HepG2 (cell line): ENCODE measurements around the gene PSMB11. TPM values are rescaled to one million over a fixed set of nuclear protein-coding genes. Genes with fewer than 3 reads are reported as not detected.

Experiments
- AGO2 ChIP-seq: fragments of 200-400 bp; formaldehyde crosslinking; optimal IDR thresholded peaks from 2 replicates; pipeline ENCODE3; 2017; ENCODE audit warnings: mild to moderate bottlenecking, low read depth, low read length, moderate library complexity
- ARID2 ChIP-seq: sonication (generic); formaldehyde crosslinking; IDR thresholded peaks from 2 replicates; pipeline ENCODE4 v1.8.1; 2022; ENCODE audit warnings: mild to moderate bottlenecking, missing genetic modification reagents, borderline replicate concordance
- FOXO1 ChIP-seq: sonication (generic); formaldehyde crosslinking; IDR thresholded peaks from 2 replicates; pipeline ENCODE4 v1.4.0; 2020; ENCODE audit warnings: missing genetic modification reagents
- GZF1 ChIP-seq: sonication (generic); formaldehyde crosslinking; IDR thresholded peaks from 2 replicates; pipeline ENCODE4 v1.5.1; 2020; ENCODE audit warnings: mild to moderate bottlenecking, missing genetic modification reagents
- IKZF1 ChIP-seq: fragments of 450-650 bp; IDR thresholded peaks from 2 replicates; pipeline ENCODE4 v1.7.1; 2016
- IRX3 ChIP-seq: sonication (generic); formaldehyde crosslinking; IDR thresholded peaks from 2 replicates; pipeline ENCODE4 v1.8.1; 2023; ENCODE audit warnings: mild to moderate bottlenecking, low read depth, missing genetic modification reagents, borderline replicate concordance
- KDM5A ChIP-seq: fragments of 200-600 bp; sonication (generic); IDR thresholded peaks from 2 replicates; pipeline ENCODE4 v1.7.0; 2018; ENCODE audit warnings: antibody characterized with exemption, mild to moderate bottlenecking, low read length, borderline replicate concordance
- MATR3 ChIP-seq: sonication (generic); formaldehyde crosslinking; IDR thresholded peaks from 2 replicates; pipeline ENCODE4 v1.4.0; 2020; ENCODE audit warnings: missing genetic modification reagents
- MLXIP ChIP-seq: sonication (generic); formaldehyde crosslinking; IDR thresholded peaks from 2 replicates; pipeline ENCODE4 v1.9.0; 2021; ENCODE audit warnings: missing genetic modification reagents, borderline replicate concordance
- MTF2 ChIP-seq: sonication (generic); formaldehyde crosslinking; IDR thresholded peaks from 2 replicates; pipeline ENCODE4 v1.5.0; 2020; ENCODE audit warnings: missing genetic modification reagents, borderline replicate concordance
- MYC ChIP-seq: sonication (generic); formaldehyde crosslinking; IDR thresholded peaks from 2 replicates; pipeline ENCODE4 v1.9.0; 2021; ENCODE audit warnings: missing genetic modification reagents, borderline replicate concordance
- NR0B2 ChIP-seq: sonication (generic); formaldehyde crosslinking; IDR thresholded peaks from 2 replicates; pipeline ENCODE4 v1.4.0; 2020; ENCODE audit warnings: mild to moderate bottlenecking, missing genetic modification reagents
- PCBP2 ChIP-seq: fragments of 200-400 bp; formaldehyde crosslinking; optimal IDR thresholded peaks from 2 replicates; pipeline ENCODE3; 2018; ENCODE audit warnings: low read length, low read depth; ENCODE audit not compliant: poor library complexity, severe bottlenecking
- RFXAP ChIP-seq: sonication (generic); formaldehyde crosslinking; IDR thresholded peaks from 2 replicates; pipeline ENCODE4 v1.4.0; 2020; ENCODE audit warnings: missing genetic modification reagents, borderline replicate concordance
- TP53 ChIP-seq: sonication (generic); formaldehyde crosslinking; conservative IDR thresholded peaks from 2 replicates; pipeline ENCODE4 v1.4.0; 2020; ENCODE audit warnings: missing genetic modification reagents
- YEATS4 ChIP-seq: sonication (generic); formaldehyde crosslinking; IDR thresholded peaks from 2 replicates; pipeline ENCODE4 v1.4.0; 2020; ENCODE audit warnings: missing genetic modification reagents, borderline replicate concordance
- ZBTB25 ChIP-seq: IDR thresholded peaks from 2 replicates; pipeline ENCODE4 v1.6.1; 2018; ENCODE audit warnings: missing genetic modification reagents
- ZBTB34 ChIP-seq: sonication (generic); formaldehyde crosslinking; IDR thresholded peaks from 2 replicates; pipeline ENCODE4 v1.8.0; 2022; ENCODE audit warnings: mild to moderate bottlenecking, missing genetic modification reagents
- ZFP36L2 ChIP-seq: sonication (generic); formaldehyde crosslinking; IDR thresholded peaks from 2 replicates; pipeline ENCODE4 v1.4.0; 2020; ENCODE audit warnings: missing genetic modification reagents
- ZFP82 ChIP-seq: sonication (generic); formaldehyde crosslinking; IDR thresholded peaks from 2 replicates; pipeline ENCODE4 v1.5.1; 2020; ENCODE audit warnings: mild to moderate bottlenecking, missing genetic modification reagents, borderline replicate concordance
- ZNF468 ChIP-seq: sonication (generic); formaldehyde crosslinking; IDR thresholded peaks from 2 replicates; pipeline ENCODE4 v1.8.0; 2022; ENCODE audit warnings: mild to moderate bottlenecking, moderate library complexity, missing genetic modification reagents
- ZNF563 ChIP-seq: sonication (generic); formaldehyde crosslinking; IDR thresholded peaks from 2 replicates; pipeline ENCODE4 v1.8.0; 2022; ENCODE audit warnings: mild to moderate bottlenecking, moderate library complexity, missing genetic modification reagents
- ZNF572 ChIP-seq: sonication (generic); formaldehyde crosslinking; IDR thresholded peaks from 2 replicates; pipeline ENCODE4 v1.5.1; 2020; ENCODE audit warnings: mild to moderate bottlenecking, missing genetic modification reagents
- ZNF605 ChIP-seq: sonication (generic); formaldehyde crosslinking; IDR thresholded peaks from 2 replicates; pipeline ENCODE4 v1.8.0; 2022; ENCODE audit warnings: mild to moderate bottlenecking, missing genetic modification reagents
- ZNF737 ChIP-seq: sonication (generic); formaldehyde crosslinking; IDR thresholded peaks from 2 replicates; pipeline ENCODE4 v1.5.0; 2020; ENCODE audit warnings: missing genetic modification reagents, mild to moderate bottlenecking, borderline replicate concordance
- polyA plus RNA-seq, 8 experiments: library from polyadenylated mRNA; depleted of rRNA in 3 of 8; stranded (reverse) in 7 of 8; unstranded in 1 of 8; fragments of >200 nt; fragmentation: Illumina TruSeq in 4 of 8; extraction: Trizol in 4 of 8; gene quantifications; 2 replicates each; pipeline versions ENCODE4 v1.2.1 to v1.2.3, GENCODE V29; 2011 to 2016; ENCODE audit warnings: low read depth in 4 of 8, missing spikeins in 1 of 8, mixed read lengths in 1 of 8; ENCODE audit not compliant: insufficient read depth in 1 of 8
- total RNA-seq, 5 experiments: library from RNA; depleted of rRNA; stranded (reverse); fragments of >200 nt; fragmentation: Illumina TruSeq; extraction: Trizol; gene quantifications; 2 replicates each; pipeline ENCODE4 v1.2.3, GENCODE V29; 2016; ENCODE audit warnings: low read depth in 1 of 5

The PSMB11 gene
- total and polyA plus RNA-seq, 2 of the 13 experiments (the other 11 are each of a cell fraction or from before 2014, with no cell fraction given) = not detected

GRCh38 chr14:23056956-23057756 lies 15.1 kb downstream of the PSMB11 start, which contains the start of gene CDH24 (continued):
- TF ChIP-seq ZBTB25 (CRISPR knock-in tag) (no peak; the same call in 1 of the 2 replicates), ZFP36L2 (no peak), RFXAP (CRISPR knock-in tag) (no peak; the same call in 1 of the 2 replicates), PCBP2 (peak; percentile 64), MTF2 (no peak; the same call in 1 of the 2 replicates), ZNF605 (no peak), MATR3 (CRISPR knock-in tag) (no peak), MLXIP (CRISPR knock-in tag) (no peak), ZNF737 (no peak), YEATS4 (CRISPR knock-in tag) (no peak), GZF1 (CRISPR knock-in tag) (no peak), ZBTB34 (CRISPR knock-in tag) (no peak), AGO2 (no peak), TP53 (CRISPR knock-in tag) (no peak), FOXO1 (CRISPR knock-in tag) (no peak), IRX3 (CRISPR knock-in tag) (no peak; the same call in 1 of the 2 replicates), KDM5A (no peak), ARID2 (0 out of 2 replicates have a peak, but pooled peaks have one; percentile 16), MYC (CRISPR knock-in tag) (no peak; the same call in none of the 2 replicates), ZNF468 (CRISPR knock-in tag) (no peak), IKZF1 (peak; percentile 92; the same call in 1 of the 2 replicates), ZFP82 (CRISPR knock-in tag) (no peak), NR0B2 (CRISPR knock-in tag) (peak; percentile 29), ZNF563 (CRISPR knock-in tag) (no peak; the same call in 1 of the 2 replicates), ZNF572 (no peak)
